Endothelial cell of umbilical vein (primary cell): ENCODE measurements around the gene KIF3A. TPM values are rescaled to one million over a fixed set of nuclear protein-coding genes. Genes with fewer than 3 reads are reported as not detected.

ENCODE experiments used
- BruUV-seq: library from RNA; stranded (reverse); fragments of 400-500 nt; replicated peaks from 2 replicates; lab custom pipeline; 2021; lab: Mats Ljungman, UMichigan
- CTCF ChIA-PET: fragments of 300-600, 350-600 bp; sonication (Branson Sonifier 250); formaldehyde crosslinking; loops from one replicate; lab custom pipeline; 2021; ENCODE audit warnings: antibody characterized with exemption, inconsistent platforms; lab: Charles Lee
- POLR2A ChIA-PET: fragments of 300-600, 350-600 bp; sonication (Branson Sonifier 250); formaldehyde crosslinking; loops from one replicate; lab custom pipeline; 2021; ENCODE audit warnings: antibody characterized with exemption, inconsistent platforms; lab: Charles Lee
- DNase-seq: peaks from one replicate; pipeline ENCODE4 v3.0.0-alpha.2; 2011; ENCODE audit warnings: low read depth, low spot score
- FAIRE-seq: peaks from 2 replicates; lab custom pipeline; 2011; peaks lifted over from hg19 to GRCh38; lab: Jason Lieb, UNC
- H2AFZ ChIP-seq: 2 replicates; pipeline ENCODE4 v1.6.0; 2012; ENCODE audit warnings: low read depth, low read length, control low read depth, inconsistent platforms
- H3K27ac ChIP-seq: 2 replicates; pipeline ENCODE4 v1.5.1; 2011; ENCODE audit warnings: low read depth, mild to moderate bottlenecking, control low read depth, low read length, moderate library complexity; ENCODE audit not compliant: insufficient read depth
- H3K27me3 ChIP-seq, 2 experiments: 2 replicates each; pipeline versions ENCODE4 v1.6.0 to v1.6.1; 2011; ENCODE audit warnings: low read length in 2 of 2, mixed read lengths in 1 of 2; ENCODE audit not compliant: control insufficient read depth in 2 of 2, insufficient read depth in 2 of 2
- H3K36me3 ChIP-seq, 2 experiments: 2 replicates in 1 of 2; 3 replicates in 1 of 2; pipeline ENCODE4 v1.5.1; 2011; ENCODE audit warnings: low read length in 2 of 2, mild to moderate bottlenecking in 1 of 2, moderate library complexity in 1 of 2; ENCODE audit not compliant: control insufficient read depth in 2 of 2, insufficient read depth in 2 of 2; ENCODE audit errors: extremely low read depth in 1 of 2
- H3K4me1 ChIP-seq: 3 replicates; pipeline ENCODE4 v1.5.1; 2011; ENCODE audit warnings: mild to moderate bottlenecking, low read length; ENCODE audit not compliant: control insufficient read depth, insufficient read depth; ENCODE audit errors: extremely low read depth
- H3K4me2 ChIP-seq: 2 replicates; pipeline ENCODE4 v1.6.1; 2011; ENCODE audit warnings: low read length, control low read depth, mixed read lengths; ENCODE audit not compliant: insufficient read depth
- H3K4me3 ChIP-seq, 3 experiments: fragments of 200-600 bp in 1 of 3; sonication (generic), shearing (Covaris generic) in 1 of 3; replicated peaks in 1 of 3; 2 replicates each; pipeline ENCODE4 v1.5.1; 2011 to 2016; ENCODE audit warnings: control low read depth in 3 of 3, low read length in 3 of 3, mild to moderate bottlenecking in 2 of 3, inconsistent platforms in 1 of 3, low read depth in 1 of 3, moderate library complexity in 1 of 3; ENCODE audit not compliant: insufficient read depth in 1 of 3
- H3K79me2 ChIP-seq: 2 replicates; pipeline ENCODE4 v1.6.0; 2012; ENCODE audit warnings: low read length, inconsistent platforms; ENCODE audit not compliant: control insufficient read depth, insufficient read depth
- H3K9ac ChIP-seq: replicated peaks from 2 replicates; pipeline ENCODE3; 2011; ENCODE audit warnings: low read length, control low read depth; ENCODE audit not compliant: insufficient read depth; ENCODE audit errors: extremely low read depth
- H3K9me1 ChIP-seq: replicated peaks from 3 replicates; pipeline ENCODE4 v1.6.0; 2011; ENCODE audit warnings: mild to moderate bottlenecking, low read length; ENCODE audit not compliant: control insufficient read depth, insufficient read depth; ENCODE audit errors: extremely low read depth
- H3K9me3 ChIP-seq: replicated peaks from 2 replicates; pipeline ENCODE4 v1.5.1; 2012; ENCODE audit warnings: low read length, inconsistent platforms; ENCODE audit not compliant: control insufficient read depth, insufficient read depth
- H4K20me1 ChIP-seq: replicated peaks from 2 replicates; pipeline ENCODE3; 2011; ENCODE audit warnings: mild to moderate bottlenecking, low read length; ENCODE audit not compliant: control insufficient read depth, insufficient read depth; ENCODE audit errors: extremely low read depth
- EZH2 ChIP-seq: IDR thresholded peaks from 2 replicates; pipeline ENCODE4 v1.6.1; 2012; ENCODE audit warnings: borderline replicate concordance, low read depth, mild to moderate bottlenecking, moderate library complexity, low read length, inconsistent platforms; ENCODE audit not compliant: severe bottlenecking
- FOS ChIP-seq: IDR thresholded peaks from 2 replicates; pipeline ENCODE4 v1.6.1; 2011; ENCODE audit warnings: mild to moderate bottlenecking, low read length, moderate library complexity, borderline replicate concordance; ENCODE audit not compliant: insufficient read depth
- GATA2 ChIP-seq: IDR thresholded peaks from 2 replicates; pipeline ENCODE4 v1.7.0; 2011; ENCODE audit warnings: low read depth, mild to moderate bottlenecking, moderate library complexity, mixed read lengths, low read length; ENCODE audit not compliant: insufficient read length, insufficient read depth
- JUN ChIP-seq: IDR thresholded peaks from 2 replicates; pipeline ENCODE4 v1.6.1; 2011; ENCODE audit warnings: borderline replicate concordance, low read depth; ENCODE audit not compliant: insufficient read length, insufficient read depth
- MYC ChIP-seq: IDR thresholded peaks from one replicate; pipeline ENCODE4 v1.6.1; 2011; ENCODE audit warnings: mild to moderate bottlenecking, low read depth, low read length
- POLR2A ChIP-seq: IDR thresholded peaks from 2 replicates; pipeline ENCODE4 v1.6.1; 2012; ENCODE audit warnings: low read depth, mild to moderate bottlenecking, control low read depth, low read length
- POLR2AphosphoS5 ChIP-seq: IDR thresholded peaks from 2 replicates; pipeline ENCODE4 v1.6.1; 2012; ENCODE audit warnings: low read depth, mild to moderate bottlenecking, control low read depth, low read length, moderate library complexity; ENCODE audit not compliant: insufficient read depth
- dilution Hi-C: fragments of 300-500 bp; cut with MboI; formaldehyde crosslinking; loops from one replicate; pipeline ENCODE4 v1.15.0; 2019; ENCODE audit warnings: low sequenced_read_pairs; ENCODE audit not compliant: extremely low pct_ligation_motif_present
- intact Hi-C: fragments of 100-400 bp; cut with micrococcal nuclease; formaldehyde crosslinking; loops from one replicate; pipeline ENCODE4 v1.10.0; 2022
- polyA plus RNA-seq, 4 experiments: library from polyadenylated mRNA; depleted of rRNA in 3 of 4; stranded (reverse) in 3 of 4; unstranded in 1 of 4; fragments of >200 nt; gene quantifications; 2 replicates each; pipeline versions ENCODE4 v1.2.1 to v1.2.3, GENCODE V29; 2011 to 2012; ENCODE audit warnings: missing spikeins in 1 of 4
- total RNA-seq: library from RNA; stranded (reverse); gene quantifications from 2 replicates; pipeline ENCODE4 v1.2.3, GENCODE V29; 2021
- TF ChIP-seq, protein P1 (sequence below), 2 donors: IDR thresholded peaks; 1 replicate in 1 of 2; 2 replicates in 1 of 2; pipeline ENCODE4 v1.5.1; 2011; ENCODE audit warnings: low read length in 2 of 2, mild to moderate bottlenecking in 2 of 2, moderate library complexity in 2 of 2, control low read depth in 1 of 2, inconsistent platforms in 1 of 2, low read depth in 1 of 2; ENCODE audit not compliant: insufficient read depth in 1 of 2; ENCODE audit errors: extremely low read depth in 1 of 2
- TF ChIP-seq, protein P2 (sequence below): IDR thresholded peaks from 2 replicates; pipeline ENCODE4 v1.6.1; 2011; ENCODE audit not compliant: insufficient read depth, insufficient read length

KIF3A gene
- total and polyA plus RNA-seq, 2 donors (not counting 3 experiments of a cell fraction or from before 2014, with no cell fraction given), result 3.3 to 11.2 TPM

- peak; percentile 93 for FAIRE-seq
- DNase-seq, result peak; percentile 78
- dilution Hi-C loops, result no loop called here
Measured at GRCh38 chr5:132782101-132782500, 44.8 kb upstream of the KIF3A start.

More at GRCh38 chr5:132782101-132782500, 44.8 kb upstream of the KIF3A start:
- Histone ChIP-seq H3K9ac (peak overlapping the region; percentile 39), H3K9me1 (no peaks in the 10 kb centered on the region), H3K79me2 (no peaks in the 10 kb centered on the region), H3K36me3 (no peaks in the 10 kb centered on the region), H4K20me1 (no peaks in the 10 kb centered on the region), H3K4me1 (peaks cover 21% of the 10 kb centered on the region), H3K27me3 (no peaks in the 10 kb centered on the region), H2AFZ (peak overlapping the region; percentile 66), H3K27ac (peak overlapping the region; percentile 72), H3K4me2 (peak overlapping the region; percentile 68), H3K4me3 (no peak overlapping the region), H3K9me3 (no peaks in the 10 kb centered on the region)
- BruUV-seq, result no TSS peak
- ChIA-PET POLR2A (no interaction called here), CTCF (interaction anchor here (0.7 to 1.7 kb wide), 9 partner anchors 9 to 255 kb away, joined by 3 to 11 read pairs (median 3); partner anchors contain the start of gene CCNI2)
- TF ChIP-seq GATA2 (no peak), POLR2A (peak; percentile 71), FOS (peak; percentile 92), JUN (peak; percentile 88), MYC (no peak), EZH2 (no peak), POLR2AphosphoS5 (peak; percentile 76)
- TF ChIP-seq, protein P1, sequence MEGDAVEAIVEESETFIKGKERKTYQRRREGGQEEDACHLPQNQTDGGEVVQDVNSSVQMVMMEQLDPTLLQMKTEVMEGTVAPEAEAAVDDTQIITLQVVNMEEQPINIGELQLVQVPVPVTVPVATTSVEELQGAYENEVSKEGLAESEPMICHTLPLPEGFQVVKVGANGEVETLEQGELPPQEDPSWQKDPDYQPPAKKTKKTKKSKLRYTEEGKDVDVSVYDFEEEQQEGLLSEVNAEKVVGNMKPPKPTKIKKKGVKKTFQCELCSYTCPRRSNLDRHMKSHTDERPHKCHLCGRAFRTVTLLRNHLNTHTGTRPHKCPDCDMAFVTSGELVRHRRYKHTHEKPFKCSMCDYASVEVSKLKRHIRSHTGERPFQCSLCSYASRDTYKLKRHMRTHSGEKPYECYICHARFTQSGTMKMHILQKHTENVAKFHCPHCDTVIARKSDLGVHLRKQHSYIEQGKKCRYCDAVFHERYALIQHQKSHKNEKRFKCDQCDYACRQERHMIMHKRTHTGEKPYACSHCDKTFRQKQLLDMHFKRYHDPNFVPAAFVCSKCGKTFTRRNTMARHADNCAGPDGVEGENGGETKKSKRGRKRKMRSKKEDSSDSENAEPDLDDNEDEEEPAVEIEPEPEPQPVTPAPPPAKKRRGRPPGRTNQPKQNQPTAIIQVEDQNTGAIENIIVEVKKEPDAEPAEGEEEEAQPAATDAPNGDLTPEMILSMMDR (IDR thresholded peaks at IDR 0.05; ENCODE audit: extremely low read depth in 1 of 2, insufficient read depth in 1 of 2, low read depth in 1 of 2, low read length in 2 of 2), result no peak
- TF ChIP-seq, protein P2, sequence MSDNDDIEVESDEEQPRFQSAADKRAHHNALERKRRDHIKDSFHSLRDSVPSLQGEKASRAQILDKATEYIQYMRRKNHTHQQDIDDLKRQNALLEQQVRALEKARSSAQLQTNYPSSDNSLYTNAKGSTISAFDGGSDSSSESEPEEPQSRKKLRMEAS, result no peak
- intact Hi-C loops, result loop anchor here (1.0 kb wide), 1 partner anchor 32 kb away; no protein-coding TSS in a partner anchor
